SK-N-SH (cell line): ENCODE results near the gene EXD1.

Experiments used
- IRF3 ChIP-seq: fragments of 150-350 bp; IDR thresholded peaks from 2 replicates; pipeline ENCODE4 v1.6.1; 2016; ENCODE audit warnings: mild to moderate bottlenecking, low read depth, low read length
- JUND ChIP-seq: IDR thresholded peaks from 2 replicates; pipeline ENCODE4 v1.4.0; 2012
- RCOR1 ChIP-seq: fragments of 150-350 bp; IDR thresholded peaks from 2 replicates; pipeline ENCODE4 v1.6.1; 2017; ENCODE audit warnings: antibody characterized with exemption, low read length
- SIN3A ChIP-seq: IDR thresholded peaks from 2 replicates; pipeline ENCODE4 v1.6.1; 2012; ENCODE audit warnings: low read depth, mild to moderate bottlenecking, low read length, moderate library complexity, borderline replicate concordance
- ZBTB33 ChIP-seq: IDR thresholded peaks from 2 replicates; pipeline ENCODE4 v1.4.0; 2012; ENCODE audit warnings: low read depth, borderline replicate concordance
- TF ChIP-seq, protein P1 (sequence below): fragments of 200-600 bp; sonication (generic); IDR thresholded peaks from 2 replicates; pipeline ENCODE4 v1.6.1; 2017; ENCODE audit warnings: antibody characterized with exemption, mild to moderate bottlenecking, moderate library complexity

GRCh38 chr15:41263891-41264351, 33.4 kb upstream of the EXD1 start:
- TF ChIP-seq, protein P1, sequence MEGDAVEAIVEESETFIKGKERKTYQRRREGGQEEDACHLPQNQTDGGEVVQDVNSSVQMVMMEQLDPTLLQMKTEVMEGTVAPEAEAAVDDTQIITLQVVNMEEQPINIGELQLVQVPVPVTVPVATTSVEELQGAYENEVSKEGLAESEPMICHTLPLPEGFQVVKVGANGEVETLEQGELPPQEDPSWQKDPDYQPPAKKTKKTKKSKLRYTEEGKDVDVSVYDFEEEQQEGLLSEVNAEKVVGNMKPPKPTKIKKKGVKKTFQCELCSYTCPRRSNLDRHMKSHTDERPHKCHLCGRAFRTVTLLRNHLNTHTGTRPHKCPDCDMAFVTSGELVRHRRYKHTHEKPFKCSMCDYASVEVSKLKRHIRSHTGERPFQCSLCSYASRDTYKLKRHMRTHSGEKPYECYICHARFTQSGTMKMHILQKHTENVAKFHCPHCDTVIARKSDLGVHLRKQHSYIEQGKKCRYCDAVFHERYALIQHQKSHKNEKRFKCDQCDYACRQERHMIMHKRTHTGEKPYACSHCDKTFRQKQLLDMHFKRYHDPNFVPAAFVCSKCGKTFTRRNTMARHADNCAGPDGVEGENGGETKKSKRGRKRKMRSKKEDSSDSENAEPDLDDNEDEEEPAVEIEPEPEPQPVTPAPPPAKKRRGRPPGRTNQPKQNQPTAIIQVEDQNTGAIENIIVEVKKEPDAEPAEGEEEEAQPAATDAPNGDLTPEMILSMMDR = no peak
- TF ChIP-seq SIN3A = no peak
- TF ChIP-seq IRF3 = no peak
- TF ChIP-seq RCOR1 = no peak
- no peak for TF ChIP-seq ZBTB33
- TF ChIP-seq JUND = no peak
